Retinal pigment epithelial cell (primary cell): Measurements from ENCODE around the gene KCNH6.

Experiments
- DNase-seq: peaks from one replicate; pipeline ENCODE4 v3.0.0-alpha.2; 2010; ENCODE audit warnings: low read depth
- H3K4me3 ChIP-seq: 2 replicates; pipeline ENCODE4 v1.5.1; 2011; ENCODE audit warnings: mild to moderate bottlenecking, low read length, control low read depth, moderate library complexity
- TF ChIP-seq, protein P1 (sequence below): conservative IDR thresholded peaks from 2 replicates; pipeline ENCODE4 v1.5.1; 2011; ENCODE audit warnings: low read depth, low read length, control low read depth, inconsistent platforms

Gene KCNH6

GRCh38 chr17:63481488-63481870 lies 41.7 kb upstream of the KCNH6 start:
- DNase-seq = no peak
- TF ChIP-seq, protein P1, sequence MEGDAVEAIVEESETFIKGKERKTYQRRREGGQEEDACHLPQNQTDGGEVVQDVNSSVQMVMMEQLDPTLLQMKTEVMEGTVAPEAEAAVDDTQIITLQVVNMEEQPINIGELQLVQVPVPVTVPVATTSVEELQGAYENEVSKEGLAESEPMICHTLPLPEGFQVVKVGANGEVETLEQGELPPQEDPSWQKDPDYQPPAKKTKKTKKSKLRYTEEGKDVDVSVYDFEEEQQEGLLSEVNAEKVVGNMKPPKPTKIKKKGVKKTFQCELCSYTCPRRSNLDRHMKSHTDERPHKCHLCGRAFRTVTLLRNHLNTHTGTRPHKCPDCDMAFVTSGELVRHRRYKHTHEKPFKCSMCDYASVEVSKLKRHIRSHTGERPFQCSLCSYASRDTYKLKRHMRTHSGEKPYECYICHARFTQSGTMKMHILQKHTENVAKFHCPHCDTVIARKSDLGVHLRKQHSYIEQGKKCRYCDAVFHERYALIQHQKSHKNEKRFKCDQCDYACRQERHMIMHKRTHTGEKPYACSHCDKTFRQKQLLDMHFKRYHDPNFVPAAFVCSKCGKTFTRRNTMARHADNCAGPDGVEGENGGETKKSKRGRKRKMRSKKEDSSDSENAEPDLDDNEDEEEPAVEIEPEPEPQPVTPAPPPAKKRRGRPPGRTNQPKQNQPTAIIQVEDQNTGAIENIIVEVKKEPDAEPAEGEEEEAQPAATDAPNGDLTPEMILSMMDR = no peak
- H3K4me3 ChIP-seq = no peak overlapping the region

DNA sequence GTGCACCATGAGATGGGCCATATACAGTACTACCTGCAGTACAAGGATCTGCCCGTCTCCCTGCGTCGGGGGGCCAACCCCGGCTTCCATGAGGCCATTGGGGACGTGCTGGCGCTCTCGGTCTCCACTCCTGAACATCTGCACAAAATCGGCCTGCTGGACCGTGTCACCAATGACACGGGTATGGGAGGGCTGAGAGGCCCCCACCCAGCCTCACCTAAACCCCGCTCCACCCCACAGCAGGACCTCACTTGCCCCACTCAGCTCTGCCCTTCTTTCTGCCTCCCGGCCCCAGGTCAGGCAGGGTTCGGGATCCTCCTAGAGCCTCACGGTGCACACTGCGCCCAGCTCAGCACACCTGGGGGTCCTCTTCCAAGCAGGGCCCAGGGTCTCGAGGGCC lies 40.6 kb upstream of the KCNH6 start:
- no peak for DNase-seq
- TF ChIP-seq, protein P1 = no peak
- H3K4me3 ChIP-seq = no peak overlapping the region

- TF ChIP-seq, protein P1 = no peak
- H3K4me3 ChIP-seq = no peak overlapping the region
- no peak for DNase-seq
Measured at GRCh38 chr17:63483038-63483437, 40.1 kb upstream of the KCNH6 start.

DNA sequence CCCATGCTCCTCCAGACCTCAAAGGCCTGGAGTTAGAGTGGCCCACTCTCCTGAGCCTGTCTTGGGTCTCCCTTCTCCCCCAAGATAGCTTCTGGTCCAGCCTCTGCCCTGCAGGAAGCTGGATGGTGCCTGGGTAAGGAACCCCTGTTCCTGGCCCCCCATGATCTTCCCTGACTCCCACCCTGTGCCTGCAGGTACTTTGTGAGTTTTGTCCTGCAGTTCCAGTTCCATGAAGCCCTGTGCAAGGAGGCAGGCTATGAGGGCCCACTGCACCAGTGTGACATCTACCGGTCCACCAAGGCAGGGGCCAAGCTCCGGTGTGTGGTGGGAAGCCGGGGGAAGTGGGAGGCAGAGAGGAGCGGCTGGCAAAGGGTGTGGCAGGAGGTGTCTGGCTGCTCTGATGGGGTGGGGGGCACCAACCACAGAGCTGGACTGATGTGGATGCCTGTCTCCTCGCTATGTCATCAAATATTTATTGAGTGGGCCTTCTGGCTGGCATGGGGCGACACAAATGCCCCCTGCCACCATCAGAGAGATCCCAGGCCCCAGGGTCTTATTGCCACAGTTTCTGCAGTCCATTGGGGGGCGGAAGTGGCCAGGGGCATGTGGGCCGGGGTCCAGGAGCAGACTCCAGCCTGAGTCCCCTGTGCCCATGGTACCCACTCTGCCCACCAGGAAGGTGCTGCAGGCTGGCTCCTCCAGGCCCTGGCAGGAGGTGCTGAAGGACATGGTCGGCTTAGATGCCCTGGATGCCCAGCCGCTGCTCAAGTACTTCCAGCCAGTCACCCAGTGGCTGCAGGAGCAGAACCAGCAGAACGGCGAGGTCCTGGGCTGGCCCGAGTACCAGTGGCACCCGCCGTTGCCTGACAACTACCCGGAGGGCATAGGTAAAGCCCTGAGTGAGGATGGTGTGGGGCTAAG lies 39.2 kb upstream of the KCNH6 start:
- no peak for DNase-seq
- no peak overlapping the region for H3K4me3 ChIP-seq
- TF ChIP-seq, protein P1 = no peak

DNA sequence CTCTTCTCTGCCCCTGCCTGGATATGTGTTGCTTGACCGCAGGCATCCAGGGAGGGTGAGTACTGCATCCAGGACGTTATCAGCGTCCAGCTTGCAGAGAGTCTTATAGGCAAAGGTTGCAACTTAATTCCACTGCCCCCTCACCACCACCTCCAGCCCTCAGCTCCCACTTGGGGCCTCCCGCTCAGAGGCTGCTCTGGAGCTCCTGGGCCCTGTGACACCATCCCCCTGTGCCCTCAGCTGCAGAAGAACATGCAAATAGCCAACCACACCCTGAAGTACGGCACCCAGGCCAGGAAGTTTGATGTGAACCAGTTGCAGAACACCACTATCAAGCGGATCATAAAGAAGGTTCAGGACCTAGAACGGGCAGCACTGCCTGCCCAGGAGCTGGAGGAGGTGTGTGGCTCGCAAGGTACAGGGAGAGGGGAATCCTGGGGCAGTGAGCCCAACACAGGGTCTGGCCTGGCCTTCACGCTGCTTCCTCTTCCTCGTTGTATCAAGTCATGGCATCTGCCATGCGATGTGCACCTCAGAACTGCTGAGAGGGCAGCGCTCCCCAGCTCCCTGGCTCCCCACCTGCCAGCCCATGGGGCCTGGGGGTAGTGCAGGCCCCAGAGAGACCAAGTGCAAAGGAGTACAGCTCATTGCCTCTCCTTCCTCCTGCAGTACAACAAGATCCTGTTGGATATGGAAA lies 36.7 kb upstream of the KCNH6 start:
- TF ChIP-seq, protein P1 = no peak
- H3K4me3 ChIP-seq = no peak overlapping the region
- DNase-seq = no peak

DNA sequence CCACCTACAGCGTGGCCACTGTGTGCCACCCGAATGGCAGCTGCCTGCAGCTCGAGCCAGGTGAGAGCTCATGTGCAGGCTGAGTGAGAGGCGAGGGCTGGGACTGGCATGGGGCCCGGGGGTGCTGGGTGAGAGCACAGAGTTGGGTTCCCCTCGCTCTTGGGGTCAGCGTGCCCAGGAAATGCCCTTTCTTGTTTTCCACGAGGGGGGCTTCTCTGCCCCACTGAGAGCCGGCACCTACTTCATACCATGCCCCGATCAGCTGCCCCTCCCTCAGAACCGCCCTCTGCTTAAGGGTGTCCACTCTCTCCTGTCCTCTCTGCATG lies 36.2 kb upstream of the KCNH6 start:
- H3K4me3 ChIP-seq = no peak overlapping the region
- no peak for DNase-seq
- TF ChIP-seq, protein P1 = no peak

DNA sequence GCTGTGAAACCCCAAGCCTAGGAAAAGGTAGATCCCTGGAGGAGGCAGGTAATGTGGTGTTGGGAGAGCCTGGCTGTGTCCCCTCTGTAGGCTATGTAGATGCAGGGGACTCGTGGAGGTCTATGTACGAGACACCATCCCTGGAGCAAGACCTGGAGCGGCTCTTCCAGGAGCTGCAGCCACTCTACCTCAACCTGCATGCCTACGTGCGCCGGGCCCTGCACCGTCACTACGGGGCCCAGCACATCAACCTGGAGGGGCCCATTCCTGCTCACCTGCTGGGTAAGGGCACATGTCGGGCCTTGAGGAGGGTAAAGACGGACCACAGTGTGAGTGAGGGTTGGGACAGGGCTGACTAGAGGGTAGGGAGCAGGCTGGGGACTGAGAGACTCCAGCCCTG lies 34.3 kb upstream of the KCNH6 start:
- H3K4me3 ChIP-seq = no peak overlapping the region
- TF ChIP-seq, protein P1 = no peak
- no peak for DNase-seq
